T-helper 1 cell treated with Interleukin-12 subunit alpha and Interleukin-12 subunit beta and Interleukin-4 antibody, amounts not matched to agents 30 μg/mL and 1 μg/mL, for 36 hours (primary cell): ENCODE measurements around the gene BTD.

Source experiments
- H3K27ac Mint-ChIP-seq: one replicate; pipeline ENCODE4 v1.8.0; 2021; ENCODE audit warnings: mild to moderate bottlenecking, mixed read lengths
- H3K27me3 Mint-ChIP-seq: one replicate; pipeline ENCODE4 v1.8.0; 2021; ENCODE audit warnings: low read depth, mixed read lengths
- H3K36me3 Mint-ChIP-seq: one replicate; pipeline ENCODE4 v1.8.0; 2021; ENCODE audit warnings: low read depth, mixed read lengths
- H3K4me1 Mint-ChIP-seq: one replicate; pipeline ENCODE4 v1.8.0; 2021; ENCODE audit warnings: low read depth, mixed read lengths
- H3K4me3 Mint-ChIP-seq: one replicate; pipeline ENCODE4 v1.8.0; 2021; ENCODE audit warnings: mild to moderate bottlenecking, moderate library complexity, mixed read lengths
- H3K9me3 Mint-ChIP-seq: one replicate; pipeline ENCODE4 v1.8.0; 2021; ENCODE audit warnings: mixed read lengths

The BTD gene

DNA sequence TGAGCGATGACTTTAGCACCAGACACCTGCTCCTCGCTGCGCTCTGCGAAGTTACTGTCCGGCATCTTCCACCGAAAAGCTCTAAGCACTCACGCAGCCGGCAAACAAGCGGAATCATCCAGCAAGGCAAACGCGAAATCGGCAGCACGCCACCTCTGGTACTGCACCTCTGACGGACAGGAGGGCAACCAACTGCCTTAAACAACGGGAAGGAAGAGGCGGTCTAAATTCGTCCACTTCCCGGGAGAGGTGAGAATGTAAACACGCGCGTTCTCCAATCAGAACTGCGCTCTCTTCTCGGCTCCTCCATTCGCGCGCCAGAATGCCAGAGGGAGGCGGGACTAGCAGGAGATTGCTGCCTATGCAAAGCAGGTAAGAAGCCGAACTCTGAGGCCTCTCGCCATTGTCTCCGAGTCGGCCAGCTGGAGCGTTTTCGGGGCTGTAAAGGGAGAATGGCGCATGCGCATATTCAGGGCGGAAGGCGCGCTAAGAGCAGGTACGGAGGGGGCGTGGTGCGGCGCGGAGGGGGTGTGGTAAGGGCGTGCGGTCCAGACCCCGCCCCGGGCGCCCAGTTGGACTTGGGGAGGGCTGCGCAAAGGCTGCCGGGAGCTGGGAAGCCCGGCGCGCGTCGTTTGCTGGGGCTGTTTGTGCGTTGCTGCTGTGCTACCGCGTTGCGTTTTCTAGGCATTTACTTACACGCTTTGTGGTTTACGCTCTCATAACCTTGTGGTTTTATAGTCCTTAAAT is at the start of gene BTD, which contains the start of gene HACL1:
Gene BTD, plus strand, starts transcription at position 347 of the 747 bp plus-strand sequence. CDS start 33,695 bp downstream, outside the sequence.
Gene HACL1, minus strand, starts transcription at position 171 of the 747 bp plus-strand sequence. Its CDS starts 106 bp downstream, at position 65.
- H3K9me3 Mint-ChIP-seq = peaks cover 6% of the 10 kb centered on the region
- peak within 1 kb of the TSS; percentile 99 for H3K4me3 Mint-ChIP-seq
- H3K4me1 Mint-ChIP-seq = peaks cover 27% of the 10 kb centered on the region
- no peaks in the 10 kb centered on the region for H3K27me3 Mint-ChIP-seq
- peaks cover 30% of the 10 kb centered on the region for H3K36me3 Mint-ChIP-seq
- H3K27ac Mint-ChIP-seq = peak within 1 kb of the TSS; percentile 98

- peaks cover 33% of the 10 kb centered on the region for H3K36me3 Mint-ChIP-seq
- H3K27me3 Mint-ChIP-seq = peaks cover 5% of the 10 kb centered on the region
- no peak overlapping the region for H3K4me3 Mint-ChIP-seq
- peaks cover 8% of the 10 kb centered on the region for H3K9me3 Mint-ChIP-seq
- H3K4me1 Mint-ChIP-seq = peaks cover 18% of the 10 kb centered on the region
- peak overlapping the region; percentile 55 for H3K27ac Mint-ChIP-seq
Measured at GRCh38 chr3:15551902-15552301, 49.6 kb upstream of the BTD start.

DNA sequence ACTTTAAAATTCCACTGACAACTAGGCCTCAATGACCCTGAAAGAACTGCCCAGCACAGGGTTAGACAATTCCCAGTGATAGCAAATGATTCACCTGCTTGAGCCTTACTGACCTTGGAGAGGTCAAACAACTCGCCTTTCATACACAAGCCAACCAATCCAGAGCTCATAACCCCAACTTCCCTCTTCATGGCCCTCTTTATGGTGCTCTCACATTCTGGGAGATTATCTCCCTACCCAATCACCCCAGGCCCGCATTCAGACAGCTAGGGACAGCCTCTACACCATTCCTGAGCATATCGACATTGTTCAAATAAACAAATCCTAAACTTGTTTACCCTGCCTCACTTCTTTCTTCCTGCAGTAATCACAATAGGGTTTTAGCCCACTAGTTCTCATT is 47.8 kb upstream of the BTD start:
- peaks cover 3% of the 10 kb centered on the region for H3K9me3 Mint-ChIP-seq
- no peak overlapping the region for H3K27ac Mint-ChIP-seq
- H3K27me3 Mint-ChIP-seq = no peaks in the 10 kb centered on the region
- H3K36me3 Mint-ChIP-seq = peaks cover 27% of the 10 kb centered on the region
- peaks cover 22% of the 10 kb centered on the region for H3K4me1 Mint-ChIP-seq
- H3K4me3 Mint-ChIP-seq = no peak overlapping the region

GRCh38 chr3:15556512-15556911 is 45.0 kb upstream of the BTD start:
- Mint-ChIP-seq H3K27ac (peak overlapping the region; percentile 62), H3K4me3 (peak overlapping the region; percentile 42), H3K36me3 (peaks cover 23% of the 10 kb centered on the region), H3K27me3 (no peaks in the 10 kb centered on the region), H3K9me3 (no peaks in the 10 kb centered on the region), H3K4me1 (peaks cover 18% of the 10 kb centered on the region)

GRCh38 chr3:15557511-15557946 is 44.0 kb upstream of the BTD start:
- no peaks in the 10 kb centered on the region for H3K27me3 Mint-ChIP-seq
- peaks cover 16% of the 10 kb centered on the region for H3K4me1 Mint-ChIP-seq
- peak overlapping the region; percentile 2 for H3K4me3 Mint-ChIP-seq
- peak overlapping the region; percentile 47 for H3K27ac Mint-ChIP-seq
- H3K9me3 Mint-ChIP-seq = no peaks in the 10 kb centered on the region
- H3K36me3 Mint-ChIP-seq = peaks cover 21% of the 10 kb centered on the region

- H3K27me3 Mint-ChIP-seq = no peaks in the 10 kb centered on the region
- no peak overlapping the region for H3K27ac Mint-ChIP-seq
- no peaks in the 10 kb centered on the region for H3K9me3 Mint-ChIP-seq
- H3K4me3 Mint-ChIP-seq = no peak overlapping the region
- peaks cover 28% of the 10 kb centered on the region for H3K36me3 Mint-ChIP-seq
- H3K4me1 Mint-ChIP-seq = peaks cover 16% of the 10 kb centered on the region
Measured at GRCh38 chr3:15558581-15558980, 43.0 kb upstream of the BTD start.

GRCh38 chr3:15562560-15562959 is 39.0 kb upstream of the BTD start:
- Mint-ChIP-seq H3K27ac (no peak overlapping the region), H3K4me1 (peaks cover 5% of the 10 kb centered on the region)

DNA sequence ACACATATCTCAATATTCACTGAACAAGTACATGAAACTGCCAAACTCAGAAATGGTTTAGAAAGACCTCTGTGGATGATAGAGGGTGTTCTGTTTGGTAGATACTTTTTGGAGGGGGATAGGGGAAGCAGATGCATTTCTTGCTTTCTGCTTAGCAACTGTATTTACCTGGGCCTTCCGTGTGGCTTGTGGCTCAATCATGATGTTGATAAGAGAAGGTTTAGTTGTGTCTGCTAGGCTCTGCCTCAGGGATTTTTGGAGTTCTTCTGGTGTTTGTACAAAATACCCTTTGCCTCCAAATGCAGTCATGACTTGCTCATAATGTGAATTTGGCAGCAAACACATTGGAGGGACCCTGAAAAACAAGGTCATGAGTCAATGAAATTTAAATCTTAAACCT is 38.4 kb upstream of the BTD start:
- Mint-ChIP-seq H3K4me3 (no peak overlapping the region), H3K36me3 (peaks cover 41% of the 10 kb centered on the region), H3K4me1 (peaks cover 6% of the 10 kb centered on the region), H3K9me3 (no peaks in the 10 kb centered on the region), H3K27me3 (no peaks in the 10 kb centered on the region), H3K27ac (no peak overlapping the region)

More at GRCh38 chr3:15562560-15562959, 39.0 kb upstream of the BTD start:
- Mint-ChIP-seq H3K9me3 (no peaks in the 10 kb centered on the region), H3K36me3 (peaks cover 35% of the 10 kb centered on the region), H3K4me3 (no peak overlapping the region), H3K27me3 (no peaks in the 10 kb centered on the region)

GRCh38 chr3:15572138-15572537 is 29.4 kb upstream of the BTD start:
- Mint-ChIP-seq H3K9me3 (no peaks in the 10 kb centered on the region), H3K4me3 (no peak overlapping the region), H3K36me3 (peaks cover 22% of the 10 kb centered on the region), H3K27ac (no peak overlapping the region), H3K4me1 (peaks cover 6% of the 10 kb centered on the region), H3K27me3 (no peaks in the 10 kb centered on the region)

DNA sequence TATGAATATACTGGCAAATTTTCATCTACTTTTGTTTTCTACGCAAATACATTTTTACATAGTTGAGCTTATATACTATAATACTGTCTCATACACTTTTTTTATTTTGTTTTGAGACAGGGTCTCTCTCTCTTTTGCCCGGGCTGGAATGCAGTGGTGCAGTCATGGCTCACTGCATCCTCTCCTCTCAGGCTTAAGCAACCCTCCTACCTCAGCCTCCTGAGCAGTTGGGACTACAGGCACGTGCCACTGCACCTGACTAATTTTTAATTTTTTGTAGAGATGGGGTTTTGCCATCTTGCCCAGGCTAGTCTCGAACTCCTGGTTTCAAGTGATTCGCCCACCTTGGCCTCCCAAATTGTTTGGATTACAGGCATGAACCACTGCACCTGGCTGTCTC is 26.1 kb upstream of the BTD start:
- Mint-ChIP-seq H3K9me3 (no peaks in the 10 kb centered on the region), H3K4me3 (no peak overlapping the region), H3K36me3 (peaks cover 14% of the 10 kb centered on the region), H3K27me3 (no peaks in the 10 kb centered on the region), H3K27ac (no peak overlapping the region), H3K4me1 (no peaks in the 10 kb centered on the region)

- Mint-ChIP-seq H3K27ac (no peak overlapping the region), H3K36me3 (peaks cover 14% of the 10 kb centered on the region), H3K27me3 (no peaks in the 10 kb centered on the region), H3K9me3 (no peaks in the 10 kb centered on the region), H3K4me1 (no peaks in the 10 kb centered on the region), H3K4me3 (no peak overlapping the region)
Measured at GRCh38 chr3:15576475-15576874, 25.1 kb upstream of the BTD start.

DNA sequence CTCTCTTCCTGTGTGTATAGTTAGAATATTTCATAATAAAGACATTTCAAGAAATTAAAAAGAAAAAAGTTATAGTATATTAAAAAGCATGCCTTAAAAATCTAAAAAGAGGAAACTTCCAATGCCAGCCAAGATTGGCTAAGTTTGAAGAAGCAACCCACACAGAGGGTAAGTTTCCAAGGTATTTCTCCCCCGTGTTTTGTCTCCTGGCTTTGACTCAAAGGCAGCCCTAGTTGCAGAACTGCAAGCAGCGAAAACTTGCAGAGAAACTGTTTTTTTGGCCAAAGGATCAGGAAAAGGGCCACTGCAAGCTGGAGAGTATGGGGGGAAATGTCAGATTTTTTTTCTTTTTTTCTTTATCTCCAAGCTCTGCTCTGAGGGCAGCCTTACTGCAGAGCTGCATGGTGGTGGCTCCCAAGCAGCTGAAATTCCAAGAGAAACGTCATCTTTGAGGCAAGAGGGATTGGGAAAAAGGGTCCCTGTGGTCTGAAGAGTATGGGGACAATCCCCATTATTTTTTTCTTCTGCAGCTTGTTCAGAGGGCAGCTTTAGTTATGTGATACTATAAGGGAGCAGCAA is 23.2 kb upstream of the BTD start:
- Mint-ChIP-seq H3K27me3 (no peaks in the 10 kb centered on the region), H3K36me3 (peaks cover 20% of the 10 kb centered on the region), H3K4me1 (no peaks in the 10 kb centered on the region), H3K27ac (no peak overlapping the region), H3K9me3 (no peaks in the 10 kb centered on the region), H3K4me3 (no peak overlapping the region)

DNA sequence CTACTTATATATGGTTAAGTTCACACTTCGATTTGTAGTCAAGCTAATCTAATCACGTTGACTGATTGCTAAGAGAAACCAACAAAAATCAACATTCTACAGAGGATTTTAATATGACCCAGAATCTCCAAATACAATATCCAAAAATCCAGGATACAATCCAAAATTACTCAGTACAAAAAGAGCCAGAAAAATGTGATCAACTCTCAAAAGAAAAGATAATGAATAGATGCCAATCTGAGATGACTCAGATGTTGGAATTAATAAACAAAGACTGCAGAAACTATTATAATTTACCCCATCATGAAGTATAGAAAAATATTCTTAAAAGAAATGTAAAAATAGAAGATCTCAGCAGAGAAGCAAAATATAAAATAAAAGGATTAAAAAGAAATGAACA is 22.5 kb upstream of the BTD start:
- Mint-ChIP-seq H3K36me3 (peaks cover 21% of the 10 kb centered on the region), H3K27ac (no peak overlapping the region), H3K9me3 (no peaks in the 10 kb centered on the region), H3K4me3 (no peak overlapping the region), H3K4me1 (no peaks in the 10 kb centered on the region), H3K27me3 (no peaks in the 10 kb centered on the region)

- Mint-ChIP-seq H3K9me3 (no peaks in the 10 kb centered on the region), H3K27me3 (no peaks in the 10 kb centered on the region), H3K27ac (no peak overlapping the region), H3K36me3 (peaks cover 38% of the 10 kb centered on the region), H3K4me1 (no peaks in the 10 kb centered on the region), H3K4me3 (no peak overlapping the region)
Measured at GRCh38 chr3:15581471-15582394, 19.8 kb upstream of the BTD start.
